Gastrocnemius medialis (tissue), 4 donors: ENCODE results near the gene NPAS3. TPM values are rescaled to one million over a fixed set of nuclear protein-coding genes. Genes with fewer than 3 reads are reported as not detected.

Experiments
- ATAC-seq, 2 donors: fragments of 150-250 bp; one replicate each; pipeline ENCODE4 v1.9.1; 2016
- DNase-seq, 2 donors: peaks; one replicate each; pipeline ENCODE4 v3.0.0-alpha.2; 2019
- H3K27ac ChIP-seq, 4 donors: fragments of 200-600 bp; sonication (generic); 1 replicate in 1 of 4; 2 replicates in 3 of 4; pipeline ENCODE4 v1.5.1; 2016 to 2018; ENCODE audit warnings: mild to moderate bottlenecking in 2 of 4, moderate library complexity in 1 of 4
- H3K27me3 ChIP-seq, 3 donors: fragments of 200-600 bp; sonication (generic) in 2 of 3; 1 replicate in 1 of 3; 2 replicates in 2 of 3; pipeline versions ENCODE4 v1.5.1 to v1.6.0; 2016 to 2019; ENCODE audit warnings: mild to moderate bottlenecking in 1 of 3, moderate library complexity in 1 of 3
- H3K36me3 ChIP-seq, 2 donors: fragments of 200-600 bp; sonication (generic) in 1 of 2; one replicate each; pipeline ENCODE4 v1.5.1; 2017 to 2018
- H3K4me1 ChIP-seq, 2 donors: fragments of 200-600 bp; sonication (generic) in 1 of 2; one replicate each; pipeline ENCODE4 v1.5.1; 2016 to 2017; ENCODE audit warnings: mild to moderate bottlenecking in 2 of 2
- H3K4me3 ChIP-seq, 4 donors: fragments of 200-600 bp; sonication (generic) in 3 of 4; 1 replicate in 1 of 4; 2 replicates in 3 of 4; pipeline ENCODE4 v1.5.1; 2016 to 2019; ENCODE audit warnings: mild to moderate bottlenecking in 2 of 4
- H3K9me3 ChIP-seq, 3 donors: fragments of 200-600 bp; sonication (generic) in 2 of 3; 1 replicate in 1 of 3; 2 replicates in 2 of 3; pipeline ENCODE4 v1.5.1; 2016 to 2019
- POLR2A ChIP-seq, 2 donors: fragments of 450-650 bp; IDR thresholded peaks; one replicate each; pipeline ENCODE4 v1.6.1; 2017; ENCODE audit warnings: antibody characterized with exemption in 2 of 2, mild to moderate bottlenecking in 2 of 2, moderate library complexity in 2 of 2
- in situ Hi-C, 4 donors: fragments of 200-750 bp; cut with MboI; loops; one replicate each; pipeline versions ENCODE4 v1.15.0 to v1.8.0; 2017; ENCODE audit warnings: low sequenced_read_pairs in 4 of 4
- intact Hi-C: fragments of 100-400 bp; cut with DNase I; formaldehyde crosslinking; loops from one replicate; pipeline ENCODE4 v1.15.1; 2023; ENCODE audit warnings: low total_unique reads
- total RNA-seq, 4 donors: library from RNA; depleted of rRNA; stranded (reverse); fragments of >200 nt; gene quantifications; one replicate each; pipeline versions ENCODE4 v1.1.0 to v1.2.3, GENCODE V29; 2016
- TF ChIP-seq, protein P1 (sequence below), 5 experiments: fragments of 450-650 bp in 3 of 5; fragments of 200-600 bp in 2 of 5; sonication (generic) in 2 of 5; IDR thresholded peaks in 4 of 5; conservative IDR thresholded peaks in 1 of 5; 1 replicate in 4 of 5; 2 replicates in 1 of 5; pipeline ENCODE4 v1.5.1; 2016 to 2019; ENCODE audit warnings: antibody characterized with exemption in 5 of 5, mild to moderate bottlenecking in 3 of 5, moderate library complexity in 3 of 5

Gene NPAS3
- total RNA-seq, 4 donors from 2014 or later: 0.82 to 1.00 TPM; not detected in 2

DNA sequence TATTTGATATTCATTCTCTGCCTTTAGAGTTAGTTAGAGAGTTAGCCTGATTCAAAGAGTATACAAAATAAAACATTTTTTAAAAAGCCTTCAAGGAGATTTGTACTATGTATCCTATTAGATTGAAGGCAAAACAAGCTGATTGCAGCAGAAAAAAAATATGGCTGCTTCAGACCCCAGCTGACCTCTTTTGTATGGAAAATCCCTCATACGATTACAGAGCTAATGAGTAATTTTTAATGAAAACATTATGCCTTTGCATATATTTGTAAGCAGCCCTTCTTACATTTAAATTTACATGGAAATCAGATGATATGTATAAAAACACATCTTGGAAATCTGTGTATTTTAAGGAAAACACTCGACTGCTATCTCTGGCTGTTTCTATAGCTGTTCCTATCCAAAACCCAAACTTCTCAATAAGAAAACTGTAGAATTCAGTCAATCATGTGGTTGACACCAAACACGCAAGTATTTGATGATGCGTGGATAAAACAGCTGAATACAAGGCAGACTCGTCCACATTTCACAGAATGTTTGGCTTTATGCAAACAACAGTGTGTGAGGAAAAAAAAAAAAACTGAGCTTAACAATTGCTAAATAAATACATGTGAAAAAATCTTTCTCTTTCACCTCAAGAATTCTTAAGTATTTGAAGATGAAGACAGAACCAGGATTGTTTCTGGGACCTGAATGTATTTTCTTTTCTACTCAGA, 736.9 kb downstream of the NPAS3 start:
- intact Hi-C loops (no loop called here), in situ Hi-C loops (no loop called here)
- H3K4me3 ChIP-seq: no peak overlapping the region
- no peak for ATAC-seq
- no peak overlapping the region for H3K27ac ChIP-seq
- no peaks in the 10 kb centered on the region for H3K36me3 ChIP-seq
- H3K9me3 ChIP-seq: no peaks in the 10 kb centered on the region
- peaks cover 0 to 3% of the 10 kb centered on the region in 2 donors for H3K4me1 ChIP-seq
- DNase-seq: no peak
- TF ChIP-seq, protein P1, sequence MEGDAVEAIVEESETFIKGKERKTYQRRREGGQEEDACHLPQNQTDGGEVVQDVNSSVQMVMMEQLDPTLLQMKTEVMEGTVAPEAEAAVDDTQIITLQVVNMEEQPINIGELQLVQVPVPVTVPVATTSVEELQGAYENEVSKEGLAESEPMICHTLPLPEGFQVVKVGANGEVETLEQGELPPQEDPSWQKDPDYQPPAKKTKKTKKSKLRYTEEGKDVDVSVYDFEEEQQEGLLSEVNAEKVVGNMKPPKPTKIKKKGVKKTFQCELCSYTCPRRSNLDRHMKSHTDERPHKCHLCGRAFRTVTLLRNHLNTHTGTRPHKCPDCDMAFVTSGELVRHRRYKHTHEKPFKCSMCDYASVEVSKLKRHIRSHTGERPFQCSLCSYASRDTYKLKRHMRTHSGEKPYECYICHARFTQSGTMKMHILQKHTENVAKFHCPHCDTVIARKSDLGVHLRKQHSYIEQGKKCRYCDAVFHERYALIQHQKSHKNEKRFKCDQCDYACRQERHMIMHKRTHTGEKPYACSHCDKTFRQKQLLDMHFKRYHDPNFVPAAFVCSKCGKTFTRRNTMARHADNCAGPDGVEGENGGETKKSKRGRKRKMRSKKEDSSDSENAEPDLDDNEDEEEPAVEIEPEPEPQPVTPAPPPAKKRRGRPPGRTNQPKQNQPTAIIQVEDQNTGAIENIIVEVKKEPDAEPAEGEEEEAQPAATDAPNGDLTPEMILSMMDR (IDR thresholded peaks at IDR 0.05 in 4 of 5, conservative IDR thresholded peaks at IDR 0.05 in 1 of 5): no peak
- TF ChIP-seq POLR2A (IDR thresholded peaks at IDR 0.05): no peak
- H3K27me3 ChIP-seq: no peaks in the 10 kb centered on the region

DNA sequence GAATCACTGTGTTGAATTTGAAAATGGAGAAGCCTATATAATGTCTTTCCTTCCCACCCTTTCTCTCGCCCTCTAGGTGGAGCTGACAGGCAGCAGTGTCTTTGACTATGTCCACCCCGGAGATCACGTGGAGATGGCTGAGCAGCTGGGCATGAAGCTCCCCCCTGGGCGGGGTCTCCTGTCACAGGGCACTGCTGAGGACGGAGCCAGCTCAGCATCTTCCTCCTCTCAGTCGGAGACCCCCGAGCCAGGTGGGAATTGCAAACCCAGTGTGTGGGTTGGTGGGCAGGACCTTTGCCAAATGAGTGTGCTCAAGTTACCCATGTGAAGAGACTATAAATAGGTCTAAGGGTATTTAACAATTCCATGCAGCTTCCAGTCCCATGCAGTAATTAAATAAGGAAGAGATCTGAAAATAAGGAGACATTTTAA, 737.5 kb downstream of the NPAS3 start:
- Histone ChIP-seq H3K4me1 (peaks cover 0 to 3% of the 10 kb centered on the region in 2 donors), H3K27me3 (no peaks in the 10 kb centered on the region), H3K36me3 (no peaks in the 10 kb centered on the region), H3K27ac (peak overlapping the region in 2 of 4 donors; percentile 31 to 35), H3K9me3 (no peaks in the 10 kb centered on the region), H3K4me3 (peak overlapping the region; percentile 27 to 48 (median 42))
- ATAC-seq (peak; percentile 78 to 95), DNase-seq (peak; percentile 9 to 43)
- TF ChIP-seq, protein P1 (IDR thresholded peaks at IDR 0.05 in 4 of 5, conservative IDR thresholded peaks at IDR 0.05 in 1 of 5): peak; percentile 10 to 47 (median 29)
- no peak for TF ChIP-seq POLR2A (IDR thresholded peaks at IDR 0.05)
- in situ Hi-C loops (no loop called here), intact Hi-C loops (no loop called here)

DNA sequence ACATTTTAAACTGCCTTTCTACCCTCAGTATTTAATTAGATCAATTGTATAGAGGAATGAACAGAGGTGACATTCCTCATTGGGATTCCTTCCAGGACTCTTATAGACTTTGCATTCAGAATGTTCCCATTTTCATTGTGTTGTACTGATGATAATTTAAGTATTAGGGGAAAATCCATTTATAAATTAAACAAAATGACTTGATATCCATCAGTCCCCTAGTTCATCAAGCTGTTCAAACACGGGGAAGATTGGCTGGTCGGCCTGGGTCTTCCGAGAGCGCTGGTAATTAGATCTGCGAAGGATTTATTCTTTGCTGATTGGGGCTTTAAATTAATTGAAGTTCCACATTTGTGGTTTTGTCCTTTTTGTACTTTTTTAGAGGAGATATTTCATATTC, 738.2 kb downstream of the NPAS3 start:
- H3K4me1 ChIP-seq: peaks cover 0 to 3% of the 10 kb centered on the region in 2 donors
- TF ChIP-seq, protein P1 (IDR thresholded peaks at IDR 0.05 in 4 of 5, conservative IDR thresholded peaks at IDR 0.05 in 1 of 5): no peak
- no peak for TF ChIP-seq POLR2A (IDR thresholded peaks at IDR 0.05)
- H3K27ac ChIP-seq: no peak overlapping the region
- H3K27me3 ChIP-seq: no peaks in the 10 kb centered on the region
- intact Hi-C loops: no loop called here
- H3K9me3 ChIP-seq: no peaks in the 10 kb centered on the region
- in situ Hi-C loops: no loop called here
- no peaks in the 10 kb centered on the region for H3K36me3 ChIP-seq
- DNase-seq (no peak), ATAC-seq (no peak)
- peak overlapping the region in 1 of 4 donors; percentile 48 for H3K4me3 ChIP-seq

DNA sequence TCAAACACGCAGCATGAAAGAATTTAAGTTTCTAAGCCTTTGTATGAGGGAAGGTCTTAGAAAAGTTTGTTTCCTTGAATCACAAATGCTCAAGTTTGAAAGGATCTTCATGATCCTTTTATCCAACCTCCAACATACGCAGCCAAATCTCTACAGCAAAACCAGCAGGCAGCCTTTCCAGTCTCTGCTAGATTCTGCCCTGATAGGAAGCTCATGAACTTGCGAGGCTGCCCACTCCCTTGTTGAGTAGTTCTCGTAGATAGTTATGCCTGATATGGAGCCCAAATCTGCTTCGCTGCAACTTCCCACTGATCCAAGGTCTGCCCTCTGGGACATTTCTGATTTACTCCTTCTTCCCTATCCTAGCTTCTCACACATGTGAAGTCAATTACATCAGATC, 739.3 kb downstream of the NPAS3 start:
- TF ChIP-seq, protein P1 (IDR thresholded peaks at IDR 0.05 in 4 of 5, conservative IDR thresholded peaks at IDR 0.05 in 1 of 5): no peak
- no peak for TF ChIP-seq POLR2A (IDR thresholded peaks at IDR 0.05)

More for the DNA sequence above, 739.3 kb downstream of the NPAS3 start:
- Histone ChIP-seq H3K27me3 (no peaks in the 10 kb centered on the region), H3K9me3 (no peaks in the 10 kb centered on the region), H3K36me3 (no peaks in the 10 kb centered on the region), H3K4me1 (peaks cover 3 to 7% of the 10 kb centered on the region in 2 donors), H3K27ac (no peak overlapping the region), H3K4me3 (no peak overlapping the region)
- in situ Hi-C loops: no loop called here
- ATAC-seq (no peak), DNase-seq (no peak)
- intact Hi-C loops: no loop called here
